Glutamatergic neuron (in vitro differentiated cells): ENCODE results near the gene TMEM164. TPM values are rescaled to one million over a fixed set of nuclear protein-coding genes. Genes with fewer than 3 reads are reported as not detected.

Experiments used
- DNase-seq: peaks from one replicate; pipeline ENCODE4 v3.0.0; 2022
- H3K27ac Mint-ChIP-seq: one replicate; pipeline ENCODE4 v1.8.0; 2020; ENCODE audit warnings: mild to moderate bottlenecking, mixed read lengths, inconsistent platforms; ENCODE audit not compliant: unreplicated experiment
- H3K27me3 Mint-ChIP-seq: one replicate; pipeline ENCODE4 v1.8.0; 2020; ENCODE audit warnings: mild to moderate bottlenecking, moderate library complexity, mixed read lengths, inconsistent platforms; ENCODE audit not compliant: unreplicated experiment
- H3K36me3 Mint-ChIP-seq: one replicate; pipeline ENCODE4 v1.8.0; 2020; ENCODE audit warnings: mild to moderate bottlenecking, mixed read lengths, inconsistent platforms; ENCODE audit not compliant: unreplicated experiment
- H3K4me1 Mint-ChIP-seq: one replicate; pipeline ENCODE4 v1.8.0; 2020; ENCODE audit warnings: mild to moderate bottlenecking, low read depth, mixed read lengths, inconsistent platforms; ENCODE audit not compliant: unreplicated experiment
- H3K4me3 Mint-ChIP-seq: one replicate; pipeline ENCODE4 v1.8.0; 2020; ENCODE audit warnings: mild to moderate bottlenecking, mixed read lengths, inconsistent platforms; ENCODE audit not compliant: unreplicated experiment
- H3K9me3 Mint-ChIP-seq: one replicate; pipeline ENCODE4 v1.8.0; 2020; ENCODE audit warnings: mild to moderate bottlenecking, moderate library complexity, mixed read lengths, inconsistent platforms; ENCODE audit not compliant: unreplicated experiment
- CTCF ChIP-seq: fragments of 200-600 bp; sonication (generic); IDR thresholded peaks from one replicate; pipeline ENCODE4 v1.5.0; 2021; ENCODE audit not compliant: partially characterized antibody, unreplicated experiment
- total RNA-seq: library from RNA; stranded (reverse); fragmentation: NEBNext Ultra II Directional; extraction: Animal tissue kit (Norgen Biotek cat#: 25700); gene quantifications from one replicate; pipeline ENCODE4 v1.2.1, GENCODE V29; 2021; ENCODE audit not compliant: unreplicated experiment

TMEM164 gene
- total RNA-seq, 1 donor from 2014 or later: 56.6 TPM

GRCh38 chrX:109987884-109988283 is 15.0 kb upstream of the TMEM164 start:
- Mint-ChIP-seq H3K9me3 (peaks cover 2% of the 10 kb centered on the region), H3K4me1 (peaks cover 4% of the 10 kb centered on the region), H3K27ac (no peak overlapping the region), H3K36me3 (no peaks in the 10 kb centered on the region), H3K27me3 (peaks cover 4% of the 10 kb centered on the region), H3K4me3 (no peak overlapping the region)
- TF ChIP-seq CTCF: no peak
- no peak for DNase-seq

GRCh38 chrX:109990582-109991276 is 12.2 kb upstream of the TMEM164 start:
- Mint-ChIP-seq H3K36me3 (no peaks in the 10 kb centered on the region), H3K27me3 (peaks cover 3% of the 10 kb centered on the region), H3K4me1 (peaks cover 4% of the 10 kb centered on the region), H3K27ac (no peak overlapping the region), H3K9me3 (peaks cover 2% of the 10 kb centered on the region), H3K4me3 (no peak overlapping the region)
- DNase-seq: no peak
- no peak for TF ChIP-seq CTCF

GRCh38 chrX:109992203-109992602 is 10.7 kb upstream of the TMEM164 start:
- Mint-ChIP-seq H3K36me3 (no peaks in the 10 kb centered on the region), H3K27me3 (peaks cover 3% of the 10 kb centered on the region), H3K9me3 (peaks cover 2% of the 10 kb centered on the region), H3K4me1 (peaks cover 4% of the 10 kb centered on the region), H3K4me3 (no peak overlapping the region), H3K27ac (no peak overlapping the region)
- DNase-seq: no peak
- no peak for TF ChIP-seq CTCF

GRCh38 chrX:109995155-109995554 is 7.8 kb upstream of the TMEM164 start:
- no peaks in the 10 kb centered on the region for H3K9me3 Mint-ChIP-seq
- TF ChIP-seq CTCF: no peak
- no peak overlapping the region for H3K4me3 Mint-ChIP-seq
- H3K27ac Mint-ChIP-seq: no peak overlapping the region
- no peak for DNase-seq
- H3K27me3 Mint-ChIP-seq: no peaks in the 10 kb centered on the region
- no peaks in the 10 kb centered on the region for H3K36me3 Mint-ChIP-seq
- no peaks in the 10 kb centered on the region for H3K4me1 Mint-ChIP-seq

GRCh38 chrX:109997786-109998452 is 5.0 kb upstream of the TMEM164 start:
- Mint-ChIP-seq H3K9me3 (no peaks in the 10 kb centered on the region), H3K27ac (no peak overlapping the region), H3K4me3 (no peak overlapping the region), H3K4me1 (peaks cover 2% of the 10 kb centered on the region), H3K27me3 (no peaks in the 10 kb centered on the region), H3K36me3 (no peaks in the 10 kb centered on the region)
- no peak for DNase-seq
- no peak for TF ChIP-seq CTCF
